Left renal cortex interstitium (tissue), 4 donors: Measurements from ENCODE around the gene LATS1. TPM values are rescaled to one million over a fixed set of nuclear protein-coding genes. Genes with fewer than 3 reads are reported as not detected.
"Not testable (repeated sequence)": the region's sequence is repeated elsewhere in the genome, so short reads cannot be mapped to it uniquely, and the experiment has no call there.

ENCODE experiments used
- DNase-seq, 4 donors: peaks; one replicate each; pipeline ENCODE4 v3.0.0-alpha.2; 2013; ENCODE audit warnings: low read depth in 4 of 4, low spot score in 2 of 4, missing footprints in 1 of 4
- polyA plus RNA-seq, 4 donors: library from polyadenylated mRNA; unstranded; fragments of 120-200 nt; gene quantifications; one replicate each; pipeline ENCODE4 v1.2.1, GENCODE V29; 2013; ENCODE audit not compliant: insufficient read length in 4 of 4

LATS1 gene
- polyA plus RNA-seq, 4 donors: 25.9 to 33.8 (median 32.4) TPM

GRCh38 chr6:149729824-149730223 is 11.9 kb upstream of the LATS1 start:
- DNase-seq: no peak

- no peak for DNase-seq
Observed at GRCh38 chr6:149728499-149729234, 10.8 kb upstream of the LATS1 start.

- DNase-seq: no peak
Observed at GRCh38 chr6:149727793-149728498, 10.0 kb upstream of the LATS1 start.

- DNase-seq: no peak
Observed at GRCh38 chr6:149725785-149726184, 7.9 kb upstream of the LATS1 start.

GRCh38 chr6:149723771-149724417 is 6.0 kb upstream of the LATS1 start:
- DNase-seq: no peak

GRCh38 chr6:149723262-149723661 is 5.4 kb upstream of the LATS1 start:
- no peak for DNase-seq

GRCh38 chr6:149719531-149719930 is 1.6 kb upstream of the LATS1 start:
- no peak for DNase-seq

GRCh38 chr6:149717255-149717587 is 680 bp downstream of the LATS1 start:
- peak in 3 of 4 donors; percentile 16 to 60 (median 50) for DNase-seq

- DNase-seq: no peak
Observed at GRCh38 chr6:149716181-149716963, 1.5 kb downstream of the LATS1 start.

- no peak for DNase-seq
Observed at GRCh38 chr6:149714442-149714841, 3.5 kb downstream of the LATS1 start.

GRCh38 chr6:149711711-149712110 is 6.2 kb downstream of the LATS1 start:
- no peak for DNase-seq

- DNase-seq: no peak
Observed at GRCh38 chr6:149701714-149702113, 16.2 kb downstream of the LATS1 start.

GRCh38 chr6:149699150-149699549 is 18.8 kb downstream of the LATS1 start:
- no peak for DNase-seq

- no peak for DNase-seq
Observed at GRCh38 chr6:149698175-149698574, 19.7 kb downstream of the LATS1 start.

- DNase-seq: no peak
Observed at GRCh38 chr6:149696901-149697300, 21.0 kb downstream of the LATS1 start.

GRCh38 chr6:149694921-149695320 is 23.0 kb downstream of the LATS1 start:
- DNase-seq: no peak

GRCh38 chr6:149691201-149691600 is 26.7 kb downstream of the LATS1 start:
- no peak for DNase-seq

- no peak for DNase-seq
Observed at GRCh38 chr6:149686230-149686629, 31.7 kb downstream of the LATS1 start.

GRCh38 chr6:149683256-149683859 is 34.5 kb downstream of the LATS1 start:
- DNase-seq: no peak

GRCh38 chr6:149681845-149682244 is 36.1 kb downstream of the LATS1 start:
- DNase-seq: not testable (repeated sequence)

- no peak for DNase-seq
Observed at GRCh38 chr6:149681209-149681608, 36.7 kb downstream of the LATS1 start.
